HG02759 (cell line): ENCODE results near the gene DPP3.
"Not testable (repeated sequence)": the region's sequence is repeated elsewhere in the genome, so short reads cannot be mapped to it uniquely, and the experiment has no call there.

ENCODE experiments used
- ATAC-seq: cut with Tn5 transposase; IDR thresholded peaks from one replicate; pipeline ENCODE4 v1.9.1; 2021; ENCODE audit warnings: mild to moderate bottlenecking, moderate library complexity; ENCODE audit not compliant: unreplicated experiment

Gene DPP3

GRCh38 chr11:66529069-66529468 is 48.8 kb downstream of the DPP3 start:
- no peak for ATAC-seq

GRCh38 chr11:66529655-66530054 is 49.4 kb downstream of the DPP3 start:
- no peak for ATAC-seq

GRCh38 chr11:66530927-66531709 is 50.9 kb downstream of the DPP3 start:
- no peak for ATAC-seq

- ATAC-seq = no peak
Measured at GRCh38 chr11:66531841-66532240, 51.6 kb downstream of the DPP3 start.

- ATAC-seq = no peak
Measured at GRCh38 chr11:66532784-66533183, 52.5 kb downstream of the DPP3 start.

- ATAC-seq = no peak
Measured at GRCh38 chr11:66539170-66539869, 59.1 kb downstream of the DPP3 start.

GRCh38 chr11:66539870-66540213 is 59.6 kb downstream of the DPP3 start:
- ATAC-seq = no peak

GRCh38 chr11:66540598-66540997 is 60.4 kb downstream of the DPP3 start:
- not testable (repeated sequence) for ATAC-seq

- ATAC-seq = no peak
Measured at GRCh38 chr11:66541892-66542291, 61.7 kb downstream of the DPP3 start.

- ATAC-seq = no peak
Measured at GRCh38 chr11:66542362-66542761, 62.1 kb downstream of the DPP3 start.

- ATAC-seq = peak; percentile 32
Measured at GRCh38 chr11:66543263-66544107, 63.3 kb downstream of the DPP3 start.

- ATAC-seq = not testable (repeated sequence)
Measured at GRCh38 chr11:66544952-66545351, 64.7 kb downstream of the DPP3 start.

GRCh38 chr11:66545701-66546367 is 65.6 kb downstream of the DPP3 start, which contains the start of gene ZDHHC24:
Gene ZDHHC24, minus strand, starts transcription at chr11:66546048. Its CDS starts 45 bp downstream, at chr11:66546003.
- peak; percentile 85 for ATAC-seq

- no peak for ATAC-seq
Measured at GRCh38 chr11:66546368-66546965, 66.2 kb downstream of the DPP3 start, which contains the start of gene ACTN3. Gene ACTN3, plus strand, starts transcription at chr11:66546903. Its CDS starts 35 bp downstream, at chr11:66546938.

- ATAC-seq = no peak
Measured at GRCh38 chr11:66546966-66547661, 66.9 kb downstream of the DPP3 start.

- no peak for ATAC-seq
Measured at GRCh38 chr11:66547662-66548009, 67.4 kb downstream of the DPP3 start.

- no peak for ATAC-seq
Measured at GRCh38 chr11:66548041-66548440, 67.8 kb downstream of the DPP3 start.

GRCh38 chr11:66548774-66549630 is 68.8 kb downstream of the DPP3 start:
- ATAC-seq = no peak

- no peak for ATAC-seq
Measured at GRCh38 chr11:66549696-66550095, 69.5 kb downstream of the DPP3 start.
